NT2/D1 (cell line): ENCODE measurements around the gene TRAM1L1.

Experiments
- SUZ12 ChIP-seq: IDR thresholded peaks from 2 replicates; pipeline ENCODE4 v1.6.1; 2011; ENCODE audit not compliant: insufficient read length, insufficient read depth; ENCODE audit errors: extremely low read depth
- YY1 ChIP-seq: IDR thresholded peaks from 2 replicates; pipeline ENCODE4 v1.6.1; 2011; ENCODE audit not compliant: insufficient read length, insufficient read depth
- ZNF274 ChIP-seq: IDR thresholded peaks from 2 replicates; pipeline ENCODE4 v1.6.1; 2011; ENCODE audit warnings: mild to moderate bottlenecking, low read depth, low read length

DNA sequence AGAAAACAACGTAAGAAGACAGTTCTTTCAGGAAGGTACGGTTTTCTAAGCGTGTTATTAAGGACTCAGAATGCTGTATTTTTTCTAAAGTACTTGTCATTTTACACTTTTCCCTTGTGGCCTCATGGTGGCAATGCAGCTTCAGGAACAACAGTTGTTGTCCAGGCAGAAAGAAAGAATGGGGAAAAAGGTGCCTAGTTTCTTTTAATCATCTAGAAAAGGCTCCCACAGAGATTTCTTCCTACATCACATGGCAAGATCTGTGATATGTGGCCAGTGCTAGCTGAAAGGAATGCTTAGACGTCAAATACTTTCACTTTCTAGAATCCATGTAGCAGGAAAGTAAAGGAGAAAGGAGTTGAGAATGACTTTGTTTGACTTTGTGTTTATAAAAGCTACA lies 49.0 kb upstream of the TRAM1L1 start:
- TF ChIP-seq ZNF274 (no peak), YY1 (no peak), SUZ12 (no peak)
